OCI-LY7 (cell line): Measurements from ENCODE around the gene PCBP3. TPM values are rescaled to one million over a fixed set of nuclear protein-coding genes. Genes with fewer than 3 reads are reported as not detected.

Source experiments
- BruUV-seq: library from RNA; stranded (reverse); fragments of 400-500 nt; replicated peaks from 2 replicates; lab custom pipeline; 2021; lab: Mats Ljungman, UMichigan
- CTCF ChIA-PET: fragments of 300-600 bp; sonication (Branson Sonifier 250); formaldehyde crosslinking; loops from one replicate; lab custom pipeline; 2022; ENCODE audit warnings: antibody characterized with exemption; ENCODE audit not compliant: unreplicated experiment; lab: Charles Lee
- POLR2A ChIA-PET: fragments of 300-600 bp; sonication (Branson Sonifier 250); formaldehyde crosslinking; loops from one replicate; lab custom pipeline; 2022; ENCODE audit warnings: antibody characterized with exemption; lab: Charles Lee
- DNase-seq: peaks from one replicate; pipeline ENCODE4 v3.0.0-alpha.2; 2015; ENCODE audit warnings: low spot score
- H2AFZ ChIP-seq: fragments of 200-600 bp; sonication (generic), shearing (Covaris generic); 2 replicates; pipeline ENCODE4 v1.6.1; 2014; ENCODE audit warnings: mild to moderate bottlenecking, antibody characterized with exemption, low read length, moderate library complexity
- H3K27ac ChIP-seq: fragments of 200-600 bp; sonication (generic); 2 replicates; pipeline ENCODE4 v1.5.1; 2014; ENCODE audit warnings: mixed run types, low read depth, mild to moderate bottlenecking, moderate library complexity, low read length, inconsistent platforms; ENCODE audit not compliant: poor library complexity, severe bottlenecking
- H3K36me3 ChIP-seq: fragments of 200-600 bp; sonication (generic); 2 replicates; pipeline ENCODE4 v1.6.1; 2014; ENCODE audit warnings: mild to moderate bottlenecking, antibody characterized with exemption, low read length, moderate library complexity, mixed read lengths; ENCODE audit not compliant: insufficient read depth
- H3K4me1 ChIP-seq: fragments of 200-600 bp; sonication (generic); 2 replicates; pipeline ENCODE4 v1.5.1; 2014; ENCODE audit warnings: mild to moderate bottlenecking, low read length; ENCODE audit not compliant: insufficient read depth, poor library complexity, severe bottlenecking
- H3K4me2 ChIP-seq: fragments of 200-600 bp; sonication (generic); 2 replicates; pipeline ENCODE4 v1.6.1; 2014; ENCODE audit warnings: mild to moderate bottlenecking, low read length
- H3K4me3 ChIP-seq: fragments of 200-600 bp; sonication (generic); 2 replicates; pipeline ENCODE4 v1.5.1; 2014; ENCODE audit warnings: mild to moderate bottlenecking, low read depth, low read length; ENCODE audit not compliant: poor library complexity, severe bottlenecking
- H3K79me2 ChIP-seq: fragments of 200-600 bp; sonication (generic); 2 replicates; pipeline ENCODE4 v1.6.1; 2016; ENCODE audit warnings: low read depth, mild to moderate bottlenecking, low read length, moderate library complexity, mixed read lengths; ENCODE audit not compliant: insufficient read depth
- H3K9me2 ChIP-seq: fragments of 200-600 bp; sonication (generic); 2 replicates; pipeline ENCODE4 v1.6.1; 2016; ENCODE audit warnings: mild to moderate bottlenecking, low read length, mixed read lengths; ENCODE audit not compliant: insufficient read depth
- H3K9me3 ChIP-seq: fragments of 200-600 bp; sonication (generic); 2 replicates; pipeline ENCODE4 v1.6.1; 2014; ENCODE audit warnings: mild to moderate bottlenecking, mixed run types, low read length, mixed read lengths
- H4K20me1 ChIP-seq: fragments of 200-600 bp; sonication (generic); 2 replicates; pipeline ENCODE4 v1.6.1; 2014; ENCODE audit warnings: mild to moderate bottlenecking, antibody characterized with exemption, low read length, moderate library complexity, mixed read lengths; ENCODE audit not compliant: insufficient read depth
- EZH2phosphoT487 ChIP-seq: fragments of 200-600 bp; sonication (generic); IDR thresholded peaks from 2 replicates; pipeline ENCODE4 v1.6.1; 2018; ENCODE audit warnings: low read depth, borderline replicate concordance, mild to moderate bottlenecking, mixed run types, antibody characterized with exemption, low read length, moderate library complexity, mixed read lengths
- intact Hi-C: fragments of 100-400 bp; cut with micrococcal nuclease; formaldehyde crosslinking; loops from one replicate; pipeline ENCODE4 v1.10.0; 2022; ENCODE audit not compliant: unreplicated experiment
- total RNA-seq, 2 experiments: library from RNA; depleted of rRNA in 1 of 2; stranded (reverse); fragments of >200 nt in 1 of 2; shearing (Covaris generic) in 1 of 2; gene quantifications; 2 replicates each; pipeline ENCODE4 v1.2.3, GENCODE V29; 2014 to 2022
- TF ChIP-seq, protein P1 (sequence below): fragments of 200-600 bp; sonication (generic); conservative IDR thresholded peaks from 2 replicates; pipeline ENCODE4 v1.5.1; 2014; ENCODE audit warnings: mild to moderate bottlenecking, antibody characterized with exemption, low read length, moderate library complexity, mixed read lengths

PCBP3 gene
- total RNA-seq, 2 experiments from 2014 or later, result 0.61 TPM; not detected in 1

GRCh38 chr21:45821998-45822397 is 178.5 kb downstream of the PCBP3 start:
- no TSS peak for BruUV-seq
- H3K4me3 ChIP-seq, result no peak overlapping the region
- H3K9me2 ChIP-seq, result no peaks in the 10 kb centered on the region
- H3K4me2 ChIP-seq, result no peak overlapping the region
- intact Hi-C loops, result no loop called here
- H4K20me1 ChIP-seq, result no peaks in the 10 kb centered on the region
- POLR2A ChIA-PET, result no interaction called here
- H3K79me2 ChIP-seq, result no peaks in the 10 kb centered on the region
- CTCF ChIA-PET, result no interaction called here
- H3K9me3 ChIP-seq, result no peaks in the 10 kb centered on the region
- TF ChIP-seq, protein P1, sequence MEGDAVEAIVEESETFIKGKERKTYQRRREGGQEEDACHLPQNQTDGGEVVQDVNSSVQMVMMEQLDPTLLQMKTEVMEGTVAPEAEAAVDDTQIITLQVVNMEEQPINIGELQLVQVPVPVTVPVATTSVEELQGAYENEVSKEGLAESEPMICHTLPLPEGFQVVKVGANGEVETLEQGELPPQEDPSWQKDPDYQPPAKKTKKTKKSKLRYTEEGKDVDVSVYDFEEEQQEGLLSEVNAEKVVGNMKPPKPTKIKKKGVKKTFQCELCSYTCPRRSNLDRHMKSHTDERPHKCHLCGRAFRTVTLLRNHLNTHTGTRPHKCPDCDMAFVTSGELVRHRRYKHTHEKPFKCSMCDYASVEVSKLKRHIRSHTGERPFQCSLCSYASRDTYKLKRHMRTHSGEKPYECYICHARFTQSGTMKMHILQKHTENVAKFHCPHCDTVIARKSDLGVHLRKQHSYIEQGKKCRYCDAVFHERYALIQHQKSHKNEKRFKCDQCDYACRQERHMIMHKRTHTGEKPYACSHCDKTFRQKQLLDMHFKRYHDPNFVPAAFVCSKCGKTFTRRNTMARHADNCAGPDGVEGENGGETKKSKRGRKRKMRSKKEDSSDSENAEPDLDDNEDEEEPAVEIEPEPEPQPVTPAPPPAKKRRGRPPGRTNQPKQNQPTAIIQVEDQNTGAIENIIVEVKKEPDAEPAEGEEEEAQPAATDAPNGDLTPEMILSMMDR, result no peak
- H3K4me1 ChIP-seq, result peaks cover 8% of the 10 kb centered on the region
- no peak for DNase-seq
- no peak overlapping the region for H3K27ac ChIP-seq
- no peak overlapping the region for H2AFZ ChIP-seq
- H3K36me3 ChIP-seq, result no peaks in the 10 kb centered on the region

DNA sequence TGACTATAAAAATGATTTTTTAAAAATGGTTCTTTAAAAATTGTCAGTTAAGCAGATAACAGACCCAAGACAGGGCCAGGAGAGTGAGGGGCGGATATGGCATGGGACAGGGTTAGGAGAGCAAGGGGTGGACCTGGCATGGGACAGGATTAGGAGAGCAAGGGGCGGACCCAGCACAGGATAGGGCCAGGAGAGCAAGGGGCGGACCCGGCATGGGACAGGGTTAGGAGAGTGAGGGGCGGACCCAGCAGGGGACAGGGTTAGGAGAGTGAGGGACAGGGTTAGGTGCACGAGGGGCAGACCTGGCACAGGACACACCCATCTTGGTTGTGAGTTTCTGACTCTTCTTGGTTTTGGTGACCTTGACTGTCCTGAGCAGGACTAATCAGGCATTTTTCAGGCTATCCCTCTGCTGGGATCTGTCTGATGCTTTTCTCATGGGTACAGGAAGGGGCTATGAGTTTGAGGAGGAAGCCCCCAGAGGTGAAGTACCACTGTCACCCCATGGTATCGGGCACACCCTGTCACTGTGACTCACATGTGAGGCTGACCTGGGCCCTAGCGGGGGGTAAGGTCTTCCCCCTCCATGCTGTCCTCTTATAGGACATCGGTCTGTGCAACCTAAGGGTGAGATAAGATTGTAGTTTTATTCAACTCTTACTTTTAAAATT is 179.0 kb downstream of the PCBP3 start:
- Histone ChIP-seq H4K20me1 (no peaks in the 10 kb centered on the region), H3K36me3 (no peaks in the 10 kb centered on the region), H3K4me3 (no peak overlapping the region), H3K4me1 (peaks cover 8% of the 10 kb centered on the region), H3K9me2 (no peaks in the 10 kb centered on the region), H2AFZ (no peak overlapping the region), H3K4me2 (no peak overlapping the region), H3K79me2 (no peaks in the 10 kb centered on the region), H3K27ac (no peak overlapping the region), H3K9me3 (no peaks in the 10 kb centered on the region)
- intact Hi-C loops, result no loop called here
- DNase-seq, result no peak
- TF ChIP-seq EZH2phosphoT487, result no peak
- TF ChIP-seq, protein P1, result no peak
- ChIA-PET CTCF (no interaction called here), POLR2A (no interaction called here)
- no TSS peak for BruUV-seq

GRCh38 chr21:45823100-45823681 is 179.7 kb downstream of the PCBP3 start:
- intact Hi-C loops, result no loop called here
- ChIA-PET POLR2A (no interaction called here), CTCF (no interaction called here)
- H3K79me2 ChIP-seq, result no peaks in the 10 kb centered on the region
- DNase-seq, result no peak
- no peaks in the 10 kb centered on the region for H4K20me1 ChIP-seq
- BruUV-seq, result no TSS peak
- no peaks in the 10 kb centered on the region for H3K36me3 ChIP-seq
- H3K9me3 ChIP-seq, result no peaks in the 10 kb centered on the region
- no peak overlapping the region for H3K27ac ChIP-seq
- TF ChIP-seq EZH2phosphoT487, result no peak
- TF ChIP-seq, protein P1, result no peak
- no peak overlapping the region for H3K4me2 ChIP-seq
- H3K4me1 ChIP-seq, result peaks cover 8% of the 10 kb centered on the region
- H3K4me3 ChIP-seq, result no peak overlapping the region
- H3K9me2 ChIP-seq, result no peaks in the 10 kb centered on the region
- no peak overlapping the region for H2AFZ ChIP-seq
